IPS-20b (cell line): ENCODE results near the gene PLCB3.

ENCODE experiments used
- H3K27ac ChIP-seq: one replicate; pipeline ENCODE4 v1.5.1; 2013; ENCODE audit warnings: low read length
- H3K27me3 ChIP-seq: 2 replicates; pipeline ENCODE4 v1.6.1; 2013; ENCODE audit warnings: mild to moderate bottlenecking, low read length, inconsistent platforms; ENCODE audit not compliant: insufficient read depth
- H3K36me3 ChIP-seq: 2 replicates; pipeline ENCODE4 v1.6.1; 2013; ENCODE audit warnings: low read depth, mild to moderate bottlenecking, inconsistent platforms, low read length, moderate library complexity; ENCODE audit not compliant: insufficient read depth
- H3K4me1 ChIP-seq: 2 replicates; pipeline ENCODE4 v1.6.1; 2013; ENCODE audit warnings: mild to moderate bottlenecking, control low read depth, inconsistent platforms, low read length, moderate library complexity; ENCODE audit not compliant: insufficient read depth
- H3K4me3 ChIP-seq: 2 replicates; pipeline ENCODE4 v1.5.1; 2013; ENCODE audit warnings: mild to moderate bottlenecking, low read length, inconsistent platforms
- H3K9ac ChIP-seq: 2 replicates; pipeline ENCODE4 v1.6.1; 2013; ENCODE audit warnings: low read depth, mild to moderate bottlenecking, inconsistent platforms, low read length, moderate library complexity
- H3K9me3 ChIP-seq: 2 replicates; pipeline ENCODE4 v1.6.1; 2013; ENCODE audit warnings: mild to moderate bottlenecking, low read depth, low read length, inconsistent platforms; ENCODE audit not compliant: insufficient read depth

Gene PLCB3

DNA sequence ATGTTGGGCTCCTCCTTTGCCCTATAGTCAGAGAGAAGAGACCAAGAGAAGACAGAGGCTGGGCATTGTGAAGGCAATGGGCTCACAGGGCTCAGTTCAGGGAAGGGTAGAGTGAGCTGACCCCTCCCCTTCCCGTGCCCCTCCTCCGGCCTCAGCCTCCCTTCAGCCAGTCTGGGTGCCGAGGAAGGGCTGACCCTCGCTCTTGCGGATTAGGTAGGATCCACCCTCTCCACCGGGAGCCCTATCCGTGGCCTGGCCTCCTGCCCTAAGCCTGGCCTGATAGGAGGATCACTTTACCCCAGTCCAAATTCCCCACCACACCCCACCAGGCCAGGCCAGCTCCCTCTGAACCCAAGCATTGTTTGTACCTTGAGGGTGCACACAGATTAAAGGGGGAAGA lies 2.8 kb upstream of the PLCB3 start:
- peak overlapping the region; percentile 80; the same call in 1 of the 2 replicates for H3K9ac ChIP-seq
- peak overlapping the region; percentile 94; the same call in 1 of the 2 replicates for H3K4me3 ChIP-seq
- H3K4me1 ChIP-seq, result peaks cover 28% of the 10 kb centered on the region
- peaks cover 15% of the 10 kb centered on the region; the same call in 1 of the 2 replicates for H3K36me3 ChIP-seq
- no peaks in the 10 kb centered on the region for H3K9me3 ChIP-seq
- peak overlapping the region; percentile 95 for H3K27ac ChIP-seq
- H3K27me3 ChIP-seq, result no peaks in the 10 kb centered on the region

DNA sequence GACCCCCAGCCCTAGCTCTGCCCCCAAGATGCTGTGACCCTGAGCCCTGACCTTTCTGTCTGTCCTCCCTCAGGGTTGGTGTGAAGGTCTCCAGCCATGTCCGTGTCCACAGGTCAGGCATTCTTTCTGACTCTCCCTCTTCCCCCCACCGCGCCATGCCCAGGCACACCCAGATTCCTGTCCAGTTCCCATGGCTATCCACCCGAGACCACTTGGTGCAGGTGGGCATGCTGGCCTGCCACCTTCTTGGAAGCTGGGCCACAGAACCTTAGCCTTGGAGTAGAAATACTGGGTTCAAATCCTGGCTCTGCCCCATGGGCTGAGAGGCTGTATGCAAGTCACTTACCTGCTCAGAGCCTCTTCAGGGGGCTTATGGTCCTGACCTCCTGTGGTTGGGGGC lies 2.3 kb upstream of the PLCB3 start:
- peaks cover 10% of the 10 kb centered on the region; the same call in 1 of the 2 replicates for H3K36me3 ChIP-seq
- peak overlapping the region; percentile 80; the same call in 1 of the 2 replicates for H3K9ac ChIP-seq
- peak overlapping the region; percentile 95 for H3K27ac ChIP-seq
- peaks cover 28% of the 10 kb centered on the region for H3K4me1 ChIP-seq
- no peaks in the 10 kb centered on the region for H3K27me3 ChIP-seq
- no peaks in the 10 kb centered on the region for H3K9me3 ChIP-seq
- H3K4me3 ChIP-seq, result peak overlapping the region; percentile 62; the same call in 1 of the 2 replicates

DNA sequence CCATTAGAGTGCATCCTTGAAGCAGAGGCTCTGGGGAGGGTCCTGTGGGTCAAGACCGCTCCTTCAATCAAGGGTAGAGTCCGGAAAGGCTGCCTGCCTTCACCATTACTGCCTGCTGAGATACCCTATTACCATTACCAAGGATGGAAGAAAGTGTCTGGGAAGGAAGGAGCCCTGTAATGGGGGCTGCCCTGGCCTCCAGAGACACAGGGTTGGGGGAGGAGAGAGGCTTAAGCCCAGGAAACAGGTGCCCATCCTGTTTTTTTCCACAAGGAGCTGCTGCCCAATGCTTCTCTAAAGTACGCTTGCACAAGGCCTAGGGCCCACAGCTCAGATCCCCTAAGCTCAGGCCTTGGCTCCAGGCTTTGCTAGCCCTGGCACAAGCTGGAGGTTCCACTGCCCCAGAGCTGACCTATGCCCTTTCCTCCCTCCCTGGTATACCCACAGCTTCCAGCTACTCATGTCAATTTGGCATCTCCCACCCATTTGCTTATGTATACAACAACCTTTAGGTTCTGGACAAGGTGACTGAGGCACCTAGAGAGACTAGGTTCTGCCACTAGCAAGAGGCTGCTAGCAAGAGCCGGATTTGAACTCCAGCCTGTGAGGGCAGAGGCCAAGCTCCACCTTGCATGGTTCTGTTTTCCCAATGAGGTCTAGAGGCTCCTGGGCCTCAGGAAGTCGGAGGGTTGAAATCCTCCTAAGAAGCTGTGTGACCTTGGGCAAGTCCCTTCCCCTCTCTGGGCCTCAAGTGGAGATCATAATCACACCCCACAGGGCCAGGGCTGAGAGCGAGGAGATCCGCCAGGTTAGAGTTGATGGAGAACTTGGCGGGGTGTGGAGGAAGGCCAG lies 1.5 kb upstream of the PLCB3 start:
- H3K36me3 ChIP-seq, result peaks cover 9% of the 10 kb centered on the region
- H3K9me3 ChIP-seq, result no peaks in the 10 kb centered on the region
- H3K27ac ChIP-seq, result peak overlapping the region; percentile 95
- peak overlapping the region; percentile 62; the same call in 1 of the 2 replicates for H3K4me3 ChIP-seq
- H3K27me3 ChIP-seq, result no peaks in the 10 kb centered on the region
- peaks cover 28% of the 10 kb centered on the region for H3K4me1 ChIP-seq
- peak overlapping the region; percentile 80; the same call in 1 of the 2 replicates for H3K9ac ChIP-seq

DNA sequence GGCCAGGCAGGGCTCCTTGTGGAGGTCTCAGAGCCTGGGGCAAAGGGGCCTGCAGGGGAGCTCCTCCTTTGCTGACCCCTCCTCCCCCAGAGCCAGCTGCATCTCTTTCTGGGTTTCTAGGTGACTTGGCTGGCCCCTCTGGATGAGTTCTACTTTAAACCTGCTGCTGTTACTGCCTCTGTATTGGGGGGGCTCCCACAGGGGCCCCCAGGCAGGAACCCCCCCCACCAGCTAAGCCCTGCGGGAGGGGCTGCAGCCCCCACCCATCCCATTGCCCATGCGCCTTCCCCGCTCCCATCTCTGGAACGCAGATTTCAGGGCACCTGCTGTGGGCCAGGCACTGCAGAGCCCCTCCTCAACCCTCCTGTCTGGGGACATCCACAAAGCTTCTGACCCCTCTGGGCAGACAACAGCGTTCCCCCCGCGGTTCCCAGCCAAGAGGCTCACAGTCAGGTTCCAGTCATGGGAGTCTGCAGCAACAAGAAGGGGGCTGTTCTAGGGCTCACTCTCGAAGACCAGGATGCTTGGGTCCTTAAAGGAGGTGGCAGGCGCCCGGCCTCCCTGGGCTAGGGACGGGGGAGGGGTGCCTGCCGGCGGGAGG lies 815 bp upstream of the PLCB3 start:
- H3K27ac ChIP-seq, result peak overlapping the region; percentile 87

DNA sequence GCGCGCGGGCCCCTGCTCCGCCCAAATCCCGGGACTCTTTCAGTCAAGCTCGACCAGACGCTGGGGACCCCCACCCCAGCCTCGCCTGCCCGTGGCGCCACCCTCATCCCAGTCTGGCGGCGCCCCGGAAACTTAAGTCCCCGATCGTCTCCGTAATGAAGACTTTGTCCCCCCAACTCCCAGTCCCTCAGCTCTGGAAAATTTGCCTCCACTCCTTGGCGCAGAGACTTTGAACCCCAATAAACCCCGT lies 348 bp downstream of the PLCB3 start:
- Histone ChIP-seq H3K4me1 (peaks cover 28% of the 10 kb centered on the region), H3K27me3 (no peaks in the 10 kb centered on the region), H3K36me3 (peaks cover 23% of the 10 kb centered on the region), H3K9ac (peak overlapping the region; percentile 90; the same call in 1 of the 2 replicates), H3K27ac (peak overlapping the region; percentile 32), H3K4me3 (peak overlapping the region; percentile 94), H3K9me3 (no peaks in the 10 kb centered on the region)

More for the DNA sequence above, 815 bp upstream of the PLCB3 start:
- peaks cover 11% of the 10 kb centered on the region for H3K36me3 ChIP-seq
- peak overlapping the region; percentile 80; the same call in 1 of the 2 replicates for H3K9ac ChIP-seq
- H3K9me3 ChIP-seq, result no peaks in the 10 kb centered on the region
- no peaks in the 10 kb centered on the region for H3K27me3 ChIP-seq
- peaks cover 28% of the 10 kb centered on the region for H3K4me1 ChIP-seq
- peak overlapping the region; percentile 62 for H3K4me3 ChIP-seq

DNA sequence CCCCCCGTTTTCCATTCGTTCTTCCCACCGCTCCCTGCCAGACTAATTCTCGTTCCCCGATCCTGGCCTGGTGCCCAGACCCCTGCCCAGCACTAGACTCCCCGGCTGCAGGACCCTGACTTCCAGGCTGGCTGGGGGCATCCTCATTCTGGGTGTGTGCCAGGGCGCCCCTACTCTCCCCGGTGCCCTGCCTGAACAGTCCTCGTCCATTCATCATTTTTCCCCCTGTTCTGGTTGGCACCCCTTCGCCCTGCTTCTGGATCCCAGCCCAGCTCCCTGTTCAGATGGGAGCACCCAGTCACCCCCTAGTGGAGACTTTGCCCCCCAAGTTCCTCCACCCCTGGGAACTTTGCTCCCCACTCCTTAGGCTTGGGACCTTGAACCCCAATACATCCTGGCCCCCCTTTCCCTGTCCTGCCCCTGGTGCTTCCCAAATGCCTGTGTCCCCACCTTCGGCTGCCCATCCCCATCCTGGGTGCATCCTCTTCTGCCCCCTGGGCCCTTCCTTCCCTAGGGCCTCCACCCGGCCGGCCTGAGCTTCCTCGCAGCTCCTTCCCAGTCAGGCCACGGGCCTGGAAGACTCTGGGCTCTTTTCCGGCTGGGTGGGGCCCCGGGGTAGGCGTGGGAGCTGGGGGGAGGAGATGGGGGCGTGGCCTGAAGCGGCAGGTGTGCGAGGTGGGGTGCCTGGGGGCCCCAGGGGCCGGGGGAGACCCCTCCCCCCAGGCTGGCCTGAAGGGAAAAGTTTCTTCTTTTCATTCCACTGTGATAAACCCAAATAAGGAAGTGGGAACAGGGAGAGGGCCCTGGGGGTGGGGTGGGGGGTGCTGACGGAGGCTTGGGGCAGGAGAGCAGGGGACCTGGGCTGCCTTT lies 908 bp downstream of the PLCB3 start:
- Histone ChIP-seq H3K27me3 (no peaks in the 10 kb centered on the region), H3K36me3 (peaks cover 24% of the 10 kb centered on the region), H3K4me1 (peaks cover 28% of the 10 kb centered on the region), H3K9me3 (no peaks in the 10 kb centered on the region), H3K4me3 (peak overlapping the region; percentile 94), H3K9ac (peak overlapping the region; percentile 90; the same call in 1 of the 2 replicates), H3K27ac (peak overlapping the region; percentile 32)

DNA sequence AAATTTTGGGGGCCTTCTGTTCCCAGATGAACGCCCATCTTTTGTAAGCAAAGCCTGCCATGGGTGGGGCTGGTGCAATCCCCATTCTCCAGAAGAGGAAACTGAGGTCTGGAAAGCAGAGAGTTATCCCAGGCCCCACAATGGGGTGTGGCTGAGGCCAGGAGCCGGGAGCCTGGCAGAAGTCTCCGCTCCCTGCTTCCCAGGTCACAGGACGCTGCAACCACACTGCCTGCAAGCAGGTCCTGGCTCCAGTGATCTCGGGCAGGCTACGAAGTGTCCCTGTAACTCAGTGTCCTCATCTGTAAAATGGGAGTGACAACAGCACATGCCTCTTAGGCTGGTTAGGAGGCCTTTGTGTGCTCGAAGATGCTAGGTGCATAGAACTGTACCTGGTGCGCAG lies 1.7 kb downstream of the PLCB3 start:
- Histone ChIP-seq H3K4me1 (peaks cover 24% of the 10 kb centered on the region), H3K27ac (no peak overlapping the region), H3K27me3 (no peaks in the 10 kb centered on the region), H3K9ac (peak overlapping the region; percentile 90; the same call in 1 of the 2 replicates), H3K9me3 (no peaks in the 10 kb centered on the region), H3K36me3 (peaks cover 24% of the 10 kb centered on the region), H3K4me3 (peak overlapping the region; percentile 94; the same call in 1 of the 2 replicates)

DNA sequence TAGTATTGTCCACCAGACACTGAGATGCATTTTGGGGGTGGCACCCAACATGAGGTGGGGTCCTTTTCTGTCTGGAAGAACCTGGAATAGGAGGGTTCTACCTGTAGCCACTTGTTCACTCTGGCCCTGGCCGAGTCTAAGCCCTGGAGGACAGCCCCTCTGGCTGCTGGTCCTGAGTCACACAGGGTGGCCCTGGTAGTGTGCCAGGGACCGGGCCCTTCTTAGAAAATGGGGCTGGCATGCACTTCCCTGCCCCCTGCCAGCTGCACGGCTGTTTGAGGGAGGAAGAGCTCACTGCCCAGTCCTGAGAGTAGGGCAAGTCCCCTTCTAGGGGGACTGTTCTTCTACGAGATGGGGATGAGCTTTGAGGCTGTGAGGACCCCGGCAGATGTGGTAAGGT lies 2.2 kb downstream of the PLCB3 start:
- H3K9me3 ChIP-seq, result no peaks in the 10 kb centered on the region
- no peaks in the 10 kb centered on the region for H3K27me3 ChIP-seq
- H3K36me3 ChIP-seq, result peaks cover 29% of the 10 kb centered on the region
- no peak overlapping the region for H3K27ac ChIP-seq
- H3K4me3 ChIP-seq, result peak overlapping the region; percentile 94; the same call in 1 of the 2 replicates
- peaks cover 20% of the 10 kb centered on the region for H3K4me1 ChIP-seq
- H3K9ac ChIP-seq, result peak overlapping the region; percentile 90; the same call in 1 of the 2 replicates

DNA sequence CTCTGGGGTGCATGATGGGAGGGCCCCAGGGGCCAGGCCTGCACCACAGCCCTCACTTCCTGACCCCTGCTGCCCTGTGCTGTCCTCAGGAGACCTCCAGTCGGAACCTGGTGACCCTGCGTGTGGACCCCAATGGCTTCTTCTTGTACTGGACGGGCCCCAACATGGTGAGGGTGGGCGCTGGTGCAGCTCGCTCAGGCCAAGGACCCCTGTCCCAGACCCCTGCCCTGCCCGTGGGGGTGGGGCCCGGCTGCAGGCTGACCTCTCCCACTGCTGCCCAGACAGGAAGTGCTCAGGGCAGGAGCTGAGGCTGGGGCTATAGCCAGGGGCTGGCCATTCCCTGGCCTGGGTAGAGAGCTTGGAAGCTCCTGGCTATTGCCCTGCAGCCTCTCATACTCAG lies 3.0 kb downstream of the PLCB3 start:
- H3K9me3 ChIP-seq, result no peaks in the 10 kb centered on the region
- no peak overlapping the region for H3K9ac ChIP-seq
- no peak overlapping the region for H3K4me3 ChIP-seq
- H3K36me3 ChIP-seq, result peaks cover 37% of the 10 kb centered on the region
- no peaks in the 10 kb centered on the region for H3K27me3 ChIP-seq
- no peak overlapping the region for H3K27ac ChIP-seq
- H3K4me1 ChIP-seq, result peaks cover 13% of the 10 kb centered on the region; the same call in 1 of the 2 replicates

DNA sequence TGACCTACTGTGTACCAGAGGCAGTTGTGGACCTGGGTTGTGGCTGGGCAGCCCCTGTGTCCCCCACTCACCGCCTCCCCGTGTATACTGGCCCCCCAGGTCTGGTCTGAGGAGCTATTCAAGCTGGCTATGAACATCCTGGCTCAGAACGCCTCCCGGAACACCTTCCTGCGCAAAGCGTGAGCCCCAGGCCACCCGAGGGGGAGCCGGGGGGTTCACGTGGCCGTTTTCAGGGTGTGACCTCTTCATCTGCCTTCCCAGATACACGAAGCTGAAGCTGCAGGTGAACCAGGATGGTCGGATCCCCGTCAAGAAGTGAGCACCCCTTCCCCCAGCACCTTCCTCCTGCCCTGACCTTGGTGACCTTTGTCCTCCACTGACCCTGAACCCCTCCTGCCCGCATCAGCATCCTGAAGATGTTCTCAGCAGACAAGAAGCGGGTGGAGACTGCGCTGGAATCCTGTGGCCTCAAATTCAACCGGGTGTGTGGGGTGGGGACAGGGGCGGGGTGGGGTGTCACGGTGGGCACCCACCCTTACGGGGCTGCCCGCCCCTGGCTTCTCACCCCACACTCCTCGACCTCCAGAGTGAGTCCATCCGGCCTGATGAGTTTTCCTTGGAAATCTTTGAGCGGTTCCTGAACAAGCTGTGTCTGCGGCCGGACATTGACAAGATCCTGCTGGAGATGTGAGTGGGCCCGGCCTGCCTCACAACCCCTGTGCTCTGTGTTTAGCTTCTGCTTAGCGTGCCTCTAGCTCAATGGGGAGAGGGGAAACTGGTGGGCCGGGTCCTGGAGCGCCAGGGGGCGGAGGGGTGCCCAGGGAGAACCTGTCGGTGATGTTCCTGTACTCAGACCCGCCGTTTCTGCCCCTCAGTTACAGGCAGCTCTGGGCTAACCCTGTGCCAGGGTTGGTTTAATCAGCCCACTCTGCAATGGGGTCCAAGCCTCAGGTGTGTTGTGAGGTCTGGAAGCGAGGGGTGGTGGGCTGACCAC lies 4.1 kb downstream of the PLCB3 start:
- Histone ChIP-seq H3K9ac (no peak overlapping the region), H3K36me3 (peaks cover 48% of the 10 kb centered on the region), H3K4me3 (no peak overlapping the region), H3K27me3 (no peaks in the 10 kb centered on the region), H3K9me3 (no peaks in the 10 kb centered on the region), H3K27ac (no peak overlapping the region), H3K4me1 (peaks cover 3% of the 10 kb centered on the region; the same call in 1 of the 2 replicates)
